Mucosa of descending colon (tissue), 3 donors: ENCODE data around the gene HDAC10. TPM values are rescaled to one million over a fixed set of nuclear protein-coding genes. Genes with fewer than 3 reads are reported as not detected.

Source experiments
- ATAC-seq: fragments of 200-7000 bp; cut with Tn5 transposase; one replicate; pipeline ENCODE4 v1.9.1; 2020; ENCODE audit warnings: mild to moderate bottlenecking, moderate library complexity
- DNase-seq, 3 donors: peaks; one replicate each; pipeline ENCODE4 v3.0.0-alpha.2; 2020
- H3K36me3 ChIP-seq: fragments of 200-600 bp; one replicate; pipeline ENCODE4 v1.8.0; 2021; ENCODE audit warnings: low read depth, mild to moderate bottlenecking
- H3K4me1 ChIP-seq: fragments of 200-600 bp; one replicate; pipeline ENCODE4 v1.8.0; 2021; ENCODE audit warnings: low read depth, mild to moderate bottlenecking
- H3K4me3 ChIP-seq: fragments of 200-600 bp; one replicate; pipeline ENCODE4 v1.8.0; 2021; ENCODE audit warnings: mild to moderate bottlenecking
- H3K9me3 ChIP-seq: fragments of 200-600 bp; one replicate; pipeline ENCODE4 v1.8.0; 2021; ENCODE audit warnings: mild to moderate bottlenecking
- CTCF ChIP-seq: fragments of 200-600 bp; IDR thresholded peaks from one replicate; pipeline ENCODE4 v1.8.0; 2022; ENCODE audit warnings: antibody characterized with exemption, mild to moderate bottlenecking
- intact Hi-C, 2 donors: fragments of 100-400 bp; cut with DNase I in 1 of 2; cut with micrococcal nuclease in 1 of 2; formaldehyde crosslinking; loops; one replicate each; pipeline versions ENCODE4 v1.11.0 to v1.11.1; 2022; cut with DNase I, micrococcal nuclease
- total RNA-seq, 3 donors: library from RNA; stranded (reverse); fragmentation: NEBNext Ultra II Directional in 2 of 3; extraction: Animal tissue kit (Norgen Biotek cat#: 25700) in 2 of 3; gene quantifications; one replicate each; pipeline versions ENCODE4 v1.2.1 to v1.2.4, GENCODE V29; 2021 to 2023
- donor health status: DM: no; HTN: no; CAD: no; lungs with moderate emphysema.
- donor health status: DM: no; HTN: no; CAD: no.
- donor health status: DM: no; HTN: yes; CAD: no.

The HDAC10 gene
- total RNA-seq, 3 donors from 2014 or later: 39.5 to 66.3 (median 47.8) TPM

GRCh38 chr22:50245214-50246072, 5.6 kb downstream of the HDAC10 start:
- H3K4me3 ChIP-seq: peak overlapping the region; percentile 68
- DNase-seq (peak in 2 of 3 donors; percentile 55 to 66), ATAC-seq (peak; percentile 42)
- H3K4me1 ChIP-seq: peaks cover 62% of the 10 kb centered on the region
- H3K36me3 ChIP-seq: no peaks in the 10 kb centered on the region
- no peaks in the 10 kb centered on the region for H3K9me3 ChIP-seq
- TF ChIP-seq CTCF: no peak
- intact Hi-C loops: loop anchor here in 1 of 2 donors (10.0 kb wide), 1 partner anchor 249 kb away; no protein-coding TSS in a partner anchor

DNA sequence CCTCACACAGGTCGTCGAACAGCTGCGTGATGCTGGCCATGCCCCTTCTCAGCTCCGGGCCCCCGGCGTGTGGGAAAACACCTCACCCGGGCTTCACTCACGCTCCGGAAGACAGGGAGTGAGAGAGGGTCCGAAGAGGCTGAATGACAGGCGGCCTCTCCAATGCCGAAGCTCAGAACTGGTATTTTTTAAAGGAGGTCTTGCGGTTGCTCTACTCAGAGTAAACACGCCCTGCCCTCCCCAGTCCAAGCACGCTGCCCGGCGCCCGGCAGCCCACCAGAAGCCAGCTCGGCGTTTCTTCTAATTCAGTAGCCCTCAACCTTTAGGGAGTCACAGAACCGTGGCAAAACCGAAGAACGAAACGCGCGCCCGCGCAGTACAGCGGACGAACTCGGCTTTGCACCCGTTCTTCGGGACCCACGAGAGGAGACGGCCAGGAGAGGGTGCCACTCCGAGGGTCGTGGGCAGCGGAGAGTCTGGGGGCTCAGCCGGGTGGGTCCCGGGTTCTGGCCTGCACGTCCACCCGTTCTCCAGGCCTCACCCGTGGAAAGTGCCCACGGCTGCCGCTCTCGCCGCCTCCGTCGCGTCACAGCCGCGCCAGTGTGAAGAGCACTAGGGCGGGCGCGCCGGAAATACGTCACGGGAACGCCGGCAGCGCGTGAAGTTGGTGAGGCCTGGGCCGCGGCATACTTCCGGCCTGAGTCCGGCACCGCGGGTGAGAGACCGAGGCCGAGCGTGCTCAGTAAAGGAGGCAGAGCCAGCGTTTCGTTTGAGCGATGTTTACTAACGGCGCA, 6.4 kb downstream of the HDAC10 start, which contains the start of gene TUBGCP6:
TSS of gene TUBGCP6 (minus strand) at position 604 of the 794 bp plus-strand sequence. CDS start at position 40, 564 bp downstream.
- DNase-seq (peak; percentile 96 to 98 (median 97)), ATAC-seq (peak; percentile 90)
- no peak for TF ChIP-seq CTCF
- Histone ChIP-seq H3K4me1 (peaks cover 54% of the 10 kb centered on the region), H3K36me3 (no peaks in the 10 kb centered on the region), H3K9me3 (no peaks in the 10 kb centered on the region), H3K4me3 (peak within 1 kb of the TSS; percentile 68)
- intact Hi-C loops: loop anchor here in 1 of 2 donors (10.0 kb wide), 1 partner anchor 250 kb away; no protein-coding TSS in a partner anchor

DNA sequence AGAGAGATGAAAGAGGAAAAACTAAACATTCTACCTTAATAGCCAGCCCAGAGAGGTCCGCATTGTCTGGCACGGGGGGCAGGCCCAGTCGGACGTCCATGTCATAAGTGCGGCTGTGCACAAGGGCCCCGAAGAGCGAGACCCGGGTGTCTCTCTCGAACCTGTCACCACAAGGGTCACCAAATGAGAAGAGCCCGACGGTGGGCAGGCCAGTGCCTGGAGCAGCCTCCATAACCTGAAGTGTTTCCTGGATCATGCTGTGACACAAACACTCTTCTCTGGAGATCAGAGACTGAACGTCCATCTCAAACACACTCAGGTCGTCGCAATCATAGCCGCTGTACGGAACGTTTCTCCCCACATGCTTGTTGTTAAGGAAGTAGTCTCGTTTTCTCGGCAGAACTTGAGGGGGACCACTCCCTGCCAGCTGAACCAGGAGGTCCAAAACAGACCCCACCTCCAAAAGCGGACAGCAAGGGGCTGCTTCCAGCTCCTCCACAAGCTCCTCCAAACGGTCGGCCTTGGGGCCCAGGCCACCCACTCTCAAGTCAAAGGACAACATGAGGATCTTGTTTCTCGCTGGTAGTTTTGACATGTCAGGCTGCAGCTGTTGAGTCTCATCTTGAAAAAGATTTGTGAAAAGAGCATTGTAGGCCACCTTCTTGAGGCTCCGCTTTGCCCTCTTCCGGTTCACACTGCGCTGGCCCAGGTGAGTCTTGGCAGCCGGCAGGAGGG, 7.2 kb downstream of the HDAC10 start:
- peaks cover 50% of the 10 kb centered on the region for H3K4me1 ChIP-seq
- H3K4me3 ChIP-seq: peak overlapping the region; percentile 68
- intact Hi-C loops: loop anchor here in 1 of 2 donors (10.0 kb wide), 1 partner anchor 251 kb away; no protein-coding TSS in a partner anchor
- no peaks in the 10 kb centered on the region for H3K9me3 ChIP-seq
- TF ChIP-seq CTCF: no peak
- DNase-seq (no peak), ATAC-seq (peak; percentile 42)
- H3K36me3 ChIP-seq: no peaks in the 10 kb centered on the region

GRCh38 chr22:50242406-50242949, 8.6 kb downstream of the HDAC10 start:
- ATAC-seq (no peak), DNase-seq (no peak)
- H3K4me1 ChIP-seq: peaks cover 42% of the 10 kb centered on the region
- TF ChIP-seq CTCF: no peak
- no peak overlapping the region for H3K4me3 ChIP-seq
- H3K9me3 ChIP-seq: no peaks in the 10 kb centered on the region
- no peaks in the 10 kb centered on the region for H3K36me3 ChIP-seq
- intact Hi-C loops: loop anchor here in 1 of 2 donors (10.0 kb wide), 1 partner anchor 252 kb away; no protein-coding TSS in a partner anchor

GRCh38 chr22:50238755-50239154, 12.3 kb downstream of the HDAC10 start:
- H3K9me3 ChIP-seq: no peaks in the 10 kb centered on the region
- H3K4me1 ChIP-seq: peaks cover 28% of the 10 kb centered on the region
- no peak for TF ChIP-seq CTCF
- no peaks in the 10 kb centered on the region for H3K36me3 ChIP-seq
- ATAC-seq (no peak), DNase-seq (no peak)
- intact Hi-C loops: no loop called here
- no peak overlapping the region for H3K4me3 ChIP-seq
